8988T (cell line): ENCODE results near the gene BICC1.
"Not testable (repeated sequence)": the region's sequence is repeated elsewhere in the genome, so short reads cannot be mapped to it uniquely, and the experiment has no call there.

Experiments used
- DNase-seq: peaks from one replicate; pipeline ENCODE4 v3.0.0; 2011

The BICC1 gene

DNA sequence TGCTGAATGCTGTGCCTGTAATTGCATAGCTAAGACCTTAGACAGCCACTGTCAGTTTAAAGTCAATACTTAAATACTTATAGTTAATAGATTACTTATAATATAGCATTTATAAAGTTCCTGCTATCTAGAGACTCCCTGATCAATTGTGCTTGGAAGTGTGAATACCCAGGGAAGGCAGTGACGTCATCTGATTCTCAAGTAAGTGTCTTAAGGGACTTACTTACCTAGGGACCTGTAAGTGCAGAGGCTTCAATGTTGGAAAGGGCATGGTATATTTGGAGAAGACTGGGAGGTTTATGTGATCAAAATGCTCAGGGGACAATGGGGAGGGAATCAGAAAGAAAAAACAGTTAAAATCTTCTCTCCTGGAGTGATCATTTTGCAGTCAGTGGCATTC lies 55.0 kb downstream of the BICC1 start:
- DNase-seq = no peak

GRCh38 chr10:58568428-58568935 lies 55.8 kb downstream of the BICC1 start:
- DNase-seq = no peak

- DNase-seq = no peak
These were observed 57.6 kb downstream of the BICC1 start for GRCh38 chr10:58570307-58570723.

GRCh38 chr10:58570979-58571378 lies 58.3 kb downstream of the BICC1 start:
- DNase-seq = no peak

- DNase-seq = no peak
These were observed 60.5 kb downstream of the BICC1 start for GRCh38 chr10:58573144-58573543.

GRCh38 chr10:58574058-58574457 lies 61.4 kb downstream of the BICC1 start:
- no peak for DNase-seq

DNA sequence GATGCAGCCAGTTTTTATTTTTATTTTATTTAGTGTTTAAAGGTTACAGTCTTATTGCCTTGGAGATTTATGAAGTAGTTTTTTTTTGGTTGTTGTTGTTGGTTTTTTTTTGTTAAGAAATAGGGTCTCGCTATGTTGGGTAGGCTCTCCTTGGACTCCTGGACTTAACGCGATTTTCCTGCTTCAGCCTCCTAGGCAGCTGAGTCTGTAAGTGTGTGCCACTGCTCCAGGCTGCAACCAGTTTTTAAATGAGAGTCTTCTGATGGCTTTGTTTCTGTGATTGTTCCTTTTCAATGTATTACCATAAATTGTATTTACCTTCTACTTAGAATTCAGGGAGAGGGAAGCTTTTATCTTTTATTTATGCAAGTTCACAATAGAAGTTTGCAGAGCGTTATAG lies 62.8 kb downstream of the BICC1 start:
- no peak for DNase-seq

DNA sequence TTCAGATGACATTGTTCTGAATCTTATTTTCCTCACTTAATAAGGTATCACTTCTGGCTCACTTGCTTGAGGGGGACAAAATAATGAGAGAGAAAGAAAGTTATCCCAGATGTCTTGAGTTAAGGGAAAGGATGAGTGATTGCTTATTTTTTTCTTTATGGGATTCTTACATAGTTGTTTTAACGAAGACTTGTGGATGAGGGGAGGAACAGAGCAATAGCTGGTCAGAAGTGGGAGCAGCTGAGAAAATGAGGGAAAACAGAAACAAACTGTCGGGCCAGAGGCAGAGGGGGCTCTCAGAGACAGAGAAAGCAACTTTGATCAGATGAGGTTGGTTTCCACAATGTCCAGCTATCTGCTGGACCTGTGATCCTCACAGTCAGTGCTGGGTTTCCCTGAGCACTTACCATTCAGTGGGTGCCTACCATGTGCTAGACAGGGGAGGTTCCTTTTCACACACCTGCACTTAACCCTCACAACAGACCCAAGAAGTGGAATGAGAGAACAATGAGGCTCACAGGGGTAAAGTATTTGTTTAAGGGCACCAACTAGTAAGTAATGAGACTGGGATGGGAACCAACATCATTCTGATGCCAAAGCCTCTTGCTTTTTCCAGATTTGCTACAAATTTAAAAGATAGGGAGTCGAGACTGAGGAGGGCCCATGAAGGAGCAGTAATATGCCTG lies 64.2 kb downstream of the BICC1 start:
- DNase-seq = no peak

- no peak for DNase-seq
These were observed 64.7 kb downstream of the BICC1 start for GRCh38 chr10:58577437-58577777.

DNA sequence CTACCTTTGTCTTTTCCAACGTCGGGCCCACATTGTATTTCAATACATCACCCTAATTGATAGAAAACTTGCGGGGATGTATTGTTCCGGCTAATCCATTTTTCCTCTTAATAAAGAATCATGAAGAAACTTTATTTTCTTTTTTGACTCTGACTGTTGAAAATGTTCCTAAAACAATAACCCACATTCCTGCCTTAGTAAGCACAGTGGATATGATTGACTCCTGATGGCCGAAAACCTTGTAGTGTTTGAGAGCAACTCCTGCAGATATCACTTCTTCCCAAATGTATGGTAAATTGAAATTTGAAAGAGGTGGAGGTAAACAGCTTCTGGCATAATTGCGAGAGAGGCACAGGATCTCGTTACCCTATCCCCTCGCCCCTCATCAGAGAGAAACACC lies 65.7 kb downstream of the BICC1 start:
- no peak for DNase-seq

DNA sequence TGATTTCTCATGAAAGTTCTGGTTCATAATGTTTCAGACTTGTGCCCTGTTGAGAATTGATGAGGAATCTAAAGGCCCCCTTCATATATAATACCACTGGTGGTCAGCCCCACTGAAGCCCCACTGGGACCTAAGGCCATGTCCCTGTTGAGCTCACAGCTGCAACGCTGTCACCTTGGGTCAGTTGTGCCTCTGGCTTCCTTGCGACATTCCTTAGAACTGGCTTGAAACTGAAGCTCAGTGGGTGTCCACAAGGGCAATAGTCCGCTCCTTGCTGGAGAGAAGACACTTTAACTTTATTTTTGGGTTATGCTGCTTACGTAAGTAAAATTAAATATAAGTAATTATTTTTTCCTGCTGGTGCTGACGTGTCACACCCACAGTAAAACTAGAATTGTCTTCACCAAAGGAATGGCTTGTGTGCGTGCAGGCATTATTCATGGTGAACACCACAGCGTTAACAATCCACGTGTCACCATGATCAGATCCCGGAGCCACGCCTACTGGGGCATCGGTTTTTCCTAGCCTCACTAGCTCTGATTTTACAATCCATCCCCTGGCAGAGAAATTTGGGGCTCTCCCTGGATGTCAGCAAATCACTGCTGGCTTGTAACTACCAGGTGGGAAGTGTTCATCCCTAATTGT lies 66.5 kb downstream of the BICC1 start:
- no peak for DNase-seq

- DNase-seq = no peak
These were observed 69.4 kb downstream of the BICC1 start for GRCh38 chr10:58582045-58582444.

GRCh38 chr10:58585435-58585834 lies 72.8 kb downstream of the BICC1 start:
- no peak for DNase-seq

DNA sequence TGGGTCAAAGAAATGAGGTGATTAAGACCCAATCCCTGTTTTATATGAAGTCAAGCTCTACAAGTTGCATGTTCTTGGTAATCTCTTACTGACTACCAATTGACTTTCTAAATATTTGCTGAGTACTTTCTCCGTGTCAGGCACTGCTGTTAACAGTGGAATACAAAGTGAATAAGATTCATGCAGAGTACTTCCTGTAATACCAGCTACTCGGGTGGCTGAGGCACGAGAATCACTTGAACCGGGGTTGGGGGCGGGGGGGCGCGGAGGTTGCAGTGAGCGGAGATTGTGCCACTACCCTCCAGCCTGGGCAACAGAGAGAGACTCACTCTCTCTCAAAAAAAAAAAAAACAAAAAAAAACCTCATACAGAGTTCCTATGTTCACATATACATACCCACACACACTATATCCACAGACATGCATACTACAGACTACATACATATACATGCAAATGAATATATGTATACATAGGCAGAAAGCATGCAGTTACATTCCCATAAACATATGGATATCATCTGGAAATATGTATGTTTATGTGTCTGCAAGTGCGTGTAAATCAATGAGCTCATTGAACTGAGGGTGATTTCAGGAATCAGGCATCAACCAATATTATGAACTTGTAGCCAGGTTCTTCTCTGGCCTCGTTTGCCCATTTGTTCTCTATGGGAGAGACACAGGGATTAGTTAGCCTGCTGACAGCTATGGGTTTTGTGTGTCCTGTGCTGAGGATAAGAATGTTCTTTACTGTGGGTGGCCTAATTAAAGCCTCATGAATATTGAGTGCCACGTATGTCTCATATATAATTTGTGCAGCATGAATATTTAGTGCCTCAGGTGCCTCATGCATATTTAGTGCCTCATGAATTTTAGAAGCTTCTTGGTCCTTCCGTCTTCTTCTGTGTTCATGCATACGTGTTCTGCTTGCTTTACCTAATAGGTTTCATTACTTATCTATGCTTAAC lies 73.9 kb downstream of the BICC1 start:
- DNase-seq = no peak

GRCh38 chr10:58587676-58588075 lies 75.0 kb downstream of the BICC1 start:
- no peak for DNase-seq

GRCh38 chr10:58588673-58589265 lies 76.1 kb downstream of the BICC1 start:
- no peak for DNase-seq

DNA sequence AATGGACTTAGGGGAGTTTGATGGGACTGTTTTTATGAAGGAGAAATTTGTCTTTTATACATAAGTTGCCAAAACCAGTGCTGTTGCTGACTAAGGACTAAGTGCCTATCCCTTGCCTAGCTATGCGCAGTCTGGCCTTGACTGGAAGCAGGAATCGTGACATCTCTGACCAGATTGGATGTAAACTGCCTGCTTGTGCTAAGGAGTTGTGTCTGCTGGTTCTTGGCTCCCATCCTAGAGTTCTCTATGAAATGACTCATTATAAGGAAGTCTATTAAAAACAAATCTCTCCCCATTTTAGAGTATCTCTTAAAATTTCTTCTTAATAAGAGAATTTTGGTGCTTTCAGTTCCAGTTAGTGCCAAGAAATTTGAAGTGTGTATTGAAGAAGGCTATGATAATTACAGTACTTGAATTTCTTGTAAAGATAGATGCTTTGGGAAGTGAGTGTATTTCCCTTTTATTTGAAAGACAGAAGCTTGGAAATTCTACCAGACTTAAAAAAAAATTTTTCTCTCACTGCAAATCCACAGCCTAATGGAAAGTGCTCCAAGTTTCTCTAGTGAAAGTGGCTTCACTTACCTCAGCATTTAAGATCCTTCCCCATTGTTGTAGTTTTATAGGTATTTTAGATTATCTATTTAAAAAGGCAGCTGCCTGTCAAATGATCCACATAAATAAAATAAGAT lies 77.6 kb downstream of the BICC1 start:
- DNase-seq = no peak

DNA sequence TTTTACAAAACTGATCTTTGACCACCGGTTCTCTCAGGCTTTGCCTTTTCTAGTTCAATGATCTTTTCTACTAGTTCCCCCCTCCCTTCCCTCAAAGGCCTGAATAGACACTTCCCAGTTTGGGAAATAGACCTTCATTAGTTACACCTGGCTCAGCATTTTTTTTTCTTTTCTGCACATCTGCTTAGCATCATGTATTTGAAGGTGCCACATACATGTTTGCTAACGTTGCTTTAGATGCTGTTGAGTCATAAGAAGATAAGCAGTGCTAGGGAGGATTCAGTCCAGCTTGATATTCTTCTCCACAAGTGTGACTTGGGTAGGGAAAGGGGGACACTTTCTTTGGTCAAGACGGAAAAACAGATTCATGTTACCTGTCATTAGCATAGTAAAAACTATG lies 78.3 kb downstream of the BICC1 start:
- DNase-seq = no peak

DNA sequence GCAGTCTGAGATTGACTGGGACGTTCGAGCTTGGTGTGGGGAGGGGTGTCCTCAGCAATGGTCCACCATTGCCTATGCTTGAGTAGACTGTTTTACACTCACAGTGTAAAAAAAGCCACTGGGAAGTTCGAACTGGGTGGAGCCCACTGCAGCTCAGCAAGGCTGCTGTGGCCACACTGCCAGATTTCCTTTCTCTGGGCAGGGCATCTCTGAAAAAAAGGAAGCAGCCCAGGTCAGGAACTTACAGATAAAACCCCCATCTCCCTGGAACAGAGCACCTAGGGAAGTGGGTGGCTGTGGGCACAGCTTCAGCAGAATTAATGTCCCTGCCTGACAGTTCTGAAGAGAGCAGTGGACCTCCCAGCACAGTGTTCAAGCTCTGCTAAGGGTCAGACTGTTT lies 80.3 kb downstream of the BICC1 start:
- DNase-seq = no peak

DNA sequence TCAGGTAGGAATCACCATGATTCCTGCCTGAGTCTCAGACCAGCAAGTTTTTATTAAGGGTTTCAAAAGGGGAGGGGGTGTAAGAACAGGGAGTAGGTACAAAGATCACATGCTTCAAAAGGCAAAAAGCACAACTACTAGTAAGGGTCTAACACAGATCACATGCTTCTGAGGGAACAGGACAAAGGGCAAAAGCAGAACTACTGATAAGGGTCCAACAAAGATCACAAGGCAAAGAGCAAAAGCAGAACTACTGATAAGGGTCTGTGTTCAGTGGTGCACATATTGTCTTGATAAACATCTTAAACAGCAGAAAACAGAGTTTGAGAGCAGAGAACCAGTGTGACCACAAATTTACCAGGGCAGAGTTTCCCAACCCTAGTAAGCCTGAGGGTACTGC lies 84.5 kb downstream of the BICC1 start:
- not testable (repeated sequence) for DNase-seq

GRCh38 chr10:58599927-58600553 lies 87.4 kb downstream of the BICC1 start:
- no peak for DNase-seq

- DNase-seq = no peak
These were observed 95.7 kb downstream of the BICC1 start for GRCh38 chr10:58608351-58608750.
